ENCODE data around the gene OR52E2.

GRCh38 chr11:5081405-5081804, 22.0 kb upstream of the OR52E2 start:
- TF ChIP-seq EZH2 (IDR thresholded peaks at IDR 0.05; ENCODE audit: borderline replicate concordance, low read depth, low read length, severe bottlenecking) (no peak), CTCF (IDR thresholded peaks at IDR 0.05; ENCODE audit: borderline replicate concordance, extremely low read depth, low read length, poor library complexity, severe bottlenecking) (no peak)

Data from DND-41 (cell line).